Activated T-helper 1 cell treated with anti-CD3 and anti-CD28 coated beads, Interleukin-2, amount 50 U/mL, for 16 hours (primary cell): Measurements from ENCODE around the gene IQSEC1.
"Not testable (repeated sequence)": the region's sequence is repeated elsewhere in the genome, so short reads cannot be mapped to it uniquely, and the experiment has no call there.

Experiments
- DNase-seq, 2 donors: peaks; one replicate each; pipeline ENCODE4 v3.0.0-alpha.2; 2020; ENCODE audit warnings: low read depth in 1 of 2, low spot score in 1 of 2

The IQSEC1 gene

GRCh38 chr3:12879191-12879815 is 193.9 kb downstream of the IQSEC1 start:
- DNase-seq = no peak

GRCh38 chr3:12878758-12879157 is 194.5 kb downstream of the IQSEC1 start:
- DNase-seq = not testable (repeated sequence)

GRCh38 chr3:12878141-12878574 is 195.1 kb downstream of the IQSEC1 start:
- DNase-seq = no peak

- DNase-seq = no peak
Observed at GRCh38 chr3:12877040-12877439, 196.2 kb downstream of the IQSEC1 start.

- no peak for DNase-seq
Observed at GRCh38 chr3:12875857-12876836, 197.1 kb downstream of the IQSEC1 start.

- no peak for DNase-seq
Observed at GRCh38 chr3:12871404-12871983, 201.7 kb downstream of the IQSEC1 start.

- DNase-seq = no peak
Observed at GRCh38 chr3:12870942-12871341, 202.3 kb downstream of the IQSEC1 start.

GRCh38 chr3:12869035-12869621 is 204.1 kb downstream of the IQSEC1 start:
- DNase-seq = no peak

- DNase-seq = peak in 1 of 2 donors; percentile 27
Observed at GRCh38 chr3:12868039-12869034, 204.9 kb downstream of the IQSEC1 start.

- DNase-seq = no peak
Observed at GRCh38 chr3:12866836-12867235, 206.4 kb downstream of the IQSEC1 start.

- DNase-seq = no peak
Observed at GRCh38 chr3:12865271-12865670, 208.0 kb downstream of the IQSEC1 start.

- no peak for DNase-seq
Observed at GRCh38 chr3:12862387-12862786, 210.8 kb downstream of the IQSEC1 start.

GRCh38 chr3:12861611-12862010 is 211.6 kb downstream of the IQSEC1 start:
- DNase-seq = no peak

GRCh38 chr3:12859840-12860239 is 213.4 kb downstream of the IQSEC1 start:
- DNase-seq = no peak

GRCh38 chr3:12856626-12857025 is 216.6 kb downstream of the IQSEC1 start:
- no peak for DNase-seq

GRCh38 chr3:12854565-12854964 is 218.7 kb downstream of the IQSEC1 start:
- DNase-seq = no peak

- not testable (repeated sequence) for DNase-seq
Observed at GRCh38 chr3:12853847-12854246, 219.4 kb downstream of the IQSEC1 start.

- DNase-seq = no peak
Observed at GRCh38 chr3:12852201-12852600, 221.0 kb downstream of the IQSEC1 start.
